KMS-11 (cell line): ENCODE measurements around the gene CCDC200.
"Not testable (repeated sequence)": the region's sequence is repeated elsewhere in the genome, so short reads cannot be mapped to it uniquely, and the experiment has no call there.

Experiments
- H2AFZ ChIP-seq: fragments of 200-600 bp; sonication (generic); 2 replicates; pipeline ENCODE4 v1.6.1; 2016; ENCODE audit warnings: antibody characterized with exemption, mixed run types, low read depth
- H3K27ac ChIP-seq: fragments of 200-600 bp; sonication (generic); 2 replicates; pipeline ENCODE4 v1.6.1; 2016; ENCODE audit warnings: mild to moderate bottlenecking, mixed run types
- H3K27me3 ChIP-seq: fragments of 200-600 bp; sonication (generic); 2 replicates; pipeline ENCODE4 v1.6.1; 2017; ENCODE audit warnings: mild to moderate bottlenecking, low read depth, mixed run types, moderate library complexity; ENCODE audit not compliant: insufficient read depth
- H3K36me3 ChIP-seq: fragments of 200-600 bp; sonication (generic); 2 replicates; pipeline ENCODE4 v1.6.1; 2017; ENCODE audit warnings: mild to moderate bottlenecking, mixed run types; ENCODE audit not compliant: insufficient read depth
- H3K4me1 ChIP-seq: fragments of 200-600 bp; sonication (generic); 2 replicates; pipeline ENCODE4 v1.6.1; 2016; ENCODE audit warnings: mild to moderate bottlenecking, low read depth, mixed run types; ENCODE audit not compliant: poor library complexity, severe bottlenecking
- H3K4me2 ChIP-seq: fragments of 200-600 bp; sonication (generic); 2 replicates; pipeline ENCODE4 v1.7.0; 2016; ENCODE audit warnings: mild to moderate bottlenecking, mixed run types
- H3K4me3 ChIP-seq: fragments of 200-600 bp; sonication (generic); IDR thresholded peaks from 2 replicates; pipeline ENCODE4 v1.6.1; 2017; ENCODE audit warnings: low read depth, low read length, mixed read lengths; ENCODE audit not compliant: insufficient read depth
- H3K79me2 ChIP-seq: fragments of 200-600 bp; sonication (generic); 2 replicates; pipeline ENCODE4 v1.6.1; 2016; ENCODE audit warnings: low read depth, mixed run types; ENCODE audit not compliant: insufficient read depth
- H3K9ac ChIP-seq: fragments of 200-600 bp; sonication (generic); 2 replicates; pipeline ENCODE4 v1.6.1; 2016; ENCODE audit warnings: mild to moderate bottlenecking, mixed run types
- H4K20me1 ChIP-seq: fragments of 200-600 bp; sonication (generic); 2 replicates; pipeline ENCODE4 v1.6.1; 2016; ENCODE audit warnings: mild to moderate bottlenecking, mixed run types; ENCODE audit not compliant: insufficient read depth
- TF ChIP-seq, protein P1 (sequence below): fragments of 200-600 bp; sonication (generic); conservative IDR thresholded peaks from 2 replicates; pipeline ENCODE4 v1.6.1; 2017; ENCODE audit warnings: low read depth, mild to moderate bottlenecking, antibody characterized with exemption, low read length, moderate library complexity, mixed read lengths

The CCDC200 gene

DNA sequence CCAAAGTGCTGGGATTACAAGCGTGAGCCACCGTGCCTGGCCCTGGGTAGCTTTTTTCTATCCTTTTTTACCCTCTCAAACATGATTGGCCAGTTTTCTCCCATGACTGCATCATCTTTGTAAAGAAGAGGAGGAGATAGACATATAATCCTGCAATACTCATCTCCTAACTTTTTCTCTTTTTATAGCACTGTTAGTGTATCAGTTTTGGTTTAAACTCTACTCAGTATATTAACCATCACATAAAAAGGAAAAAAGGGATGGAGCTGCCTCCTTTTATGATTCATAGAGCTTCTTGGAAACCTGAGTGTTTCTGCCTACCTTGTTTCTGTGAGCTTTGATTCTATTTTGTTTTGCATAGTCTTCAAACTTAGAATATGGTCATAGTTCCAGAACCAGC is 28.8 kb downstream of the CCDC200 start:
- H3K4me2 ChIP-seq = no peak overlapping the region
- no peaks in the 10 kb centered on the region for H3K79me2 ChIP-seq
- no peaks in the 10 kb centered on the region for H4K20me1 ChIP-seq
- no peak overlapping the region for H2AFZ ChIP-seq
- no peaks in the 10 kb centered on the region for H3K27me3 ChIP-seq
- H3K27ac ChIP-seq = no peak overlapping the region
- H3K36me3 ChIP-seq = no peaks in the 10 kb centered on the region
- no peaks in the 10 kb centered on the region for H3K4me1 ChIP-seq
- H3K9ac ChIP-seq = no peak overlapping the region
- H3K4me3 ChIP-seq = no peak overlapping the region
- TF ChIP-seq, protein P1, sequence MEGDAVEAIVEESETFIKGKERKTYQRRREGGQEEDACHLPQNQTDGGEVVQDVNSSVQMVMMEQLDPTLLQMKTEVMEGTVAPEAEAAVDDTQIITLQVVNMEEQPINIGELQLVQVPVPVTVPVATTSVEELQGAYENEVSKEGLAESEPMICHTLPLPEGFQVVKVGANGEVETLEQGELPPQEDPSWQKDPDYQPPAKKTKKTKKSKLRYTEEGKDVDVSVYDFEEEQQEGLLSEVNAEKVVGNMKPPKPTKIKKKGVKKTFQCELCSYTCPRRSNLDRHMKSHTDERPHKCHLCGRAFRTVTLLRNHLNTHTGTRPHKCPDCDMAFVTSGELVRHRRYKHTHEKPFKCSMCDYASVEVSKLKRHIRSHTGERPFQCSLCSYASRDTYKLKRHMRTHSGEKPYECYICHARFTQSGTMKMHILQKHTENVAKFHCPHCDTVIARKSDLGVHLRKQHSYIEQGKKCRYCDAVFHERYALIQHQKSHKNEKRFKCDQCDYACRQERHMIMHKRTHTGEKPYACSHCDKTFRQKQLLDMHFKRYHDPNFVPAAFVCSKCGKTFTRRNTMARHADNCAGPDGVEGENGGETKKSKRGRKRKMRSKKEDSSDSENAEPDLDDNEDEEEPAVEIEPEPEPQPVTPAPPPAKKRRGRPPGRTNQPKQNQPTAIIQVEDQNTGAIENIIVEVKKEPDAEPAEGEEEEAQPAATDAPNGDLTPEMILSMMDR = no peak

DNA sequence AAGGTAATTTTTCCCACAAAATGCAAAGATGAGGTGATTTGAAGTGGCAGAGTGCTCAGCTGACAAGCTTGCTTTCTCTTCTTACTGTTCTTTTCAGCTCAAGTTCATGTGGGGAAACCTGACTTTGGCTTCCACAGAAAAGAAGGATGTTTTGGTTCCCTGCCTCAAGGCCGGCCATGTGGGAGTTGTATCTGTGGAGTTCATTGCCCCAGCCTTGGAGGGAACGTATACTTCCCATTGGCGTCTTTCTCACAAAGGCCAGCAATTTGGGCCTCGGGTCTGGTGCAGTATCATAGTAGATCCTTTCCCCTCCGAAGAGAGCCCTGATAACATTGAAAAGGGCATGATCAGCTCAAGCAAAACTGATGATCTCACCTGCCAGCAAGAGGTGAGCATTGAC is 35.2 kb downstream of the CCDC200 start:
- Histone ChIP-seq H3K4me3 (no peak overlapping the region), H3K79me2 (no peaks in the 10 kb centered on the region), H3K4me2 (no peak overlapping the region), H3K36me3 (0 out of 2 replicates have a peak, but pooled peaks cover 6% of the 10 kb centered on the region), H3K27me3 (no peaks in the 10 kb centered on the region), H3K9ac (no peak overlapping the region), H2AFZ (no peak overlapping the region), H4K20me1 (no peaks in the 10 kb centered on the region), H3K27ac (no peak overlapping the region), H3K4me1 (no peaks in the 10 kb centered on the region)
- TF ChIP-seq, protein P1 = no peak

DNA sequence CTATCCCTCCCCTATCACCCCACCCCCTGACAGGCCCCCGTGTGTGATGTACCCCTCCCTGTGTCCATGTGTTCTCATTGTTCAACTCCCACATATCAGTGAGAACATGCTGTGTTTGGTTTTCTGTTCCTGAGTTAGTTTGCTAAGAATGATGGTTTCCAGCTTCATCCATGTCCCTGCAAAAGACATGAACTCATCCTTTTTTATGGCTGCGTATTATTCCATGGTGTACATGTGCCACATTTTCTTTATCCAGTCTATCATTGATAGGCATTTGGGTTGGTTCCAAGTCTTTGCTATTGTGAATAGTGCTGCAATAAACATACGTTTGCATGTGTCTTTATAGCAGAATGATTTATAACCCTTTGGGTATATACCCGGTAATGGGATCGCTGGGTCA is 41.8 kb downstream of the CCDC200 start:
- not testable (repeated sequence) for H3K36me3 ChIP-seq, H3K79me2 ChIP-seq, H3K27me3 ChIP-seq, H4K20me1 ChIP-seq, H3K9ac ChIP-seq, H3K4me2 ChIP-seq, H3K4me1 ChIP-seq, H3K27ac ChIP-seq, H3K4me3 ChIP-seq, H2AFZ ChIP-seq

DNA sequence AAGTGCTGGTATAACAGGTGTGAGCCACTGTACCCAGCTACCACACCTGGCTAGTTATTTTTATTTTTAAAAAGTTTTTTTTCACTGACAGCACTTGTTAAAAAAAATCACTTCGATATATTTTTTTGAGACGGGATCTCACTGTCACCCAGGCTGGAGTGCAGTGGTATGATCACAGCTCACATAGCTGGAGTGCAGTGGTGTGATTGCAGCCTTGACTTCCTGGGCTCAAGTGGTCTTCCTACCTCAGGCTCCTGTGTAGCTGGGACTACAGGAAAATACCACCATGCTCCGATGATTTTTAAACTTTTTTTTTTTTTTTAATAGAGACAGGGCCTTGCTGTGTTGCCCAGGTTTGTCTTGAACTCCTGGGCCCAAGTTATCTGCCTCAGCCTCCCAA is 44.5 kb downstream of the CCDC200 start:
- no peaks in the 10 kb centered on the region for H3K36me3 ChIP-seq
- H3K4me3 ChIP-seq = no peak overlapping the region
- no peaks in the 10 kb centered on the region for H3K27me3 ChIP-seq
- H3K4me1 ChIP-seq = no peaks in the 10 kb centered on the region
- no peaks in the 10 kb centered on the region for H3K79me2 ChIP-seq
- H3K9ac ChIP-seq = no peak overlapping the region
- H3K27ac ChIP-seq = no peak overlapping the region
- TF ChIP-seq, protein P1 = no peak
- H4K20me1 ChIP-seq = no peaks in the 10 kb centered on the region
- no peak overlapping the region for H2AFZ ChIP-seq
- no peak overlapping the region for H3K4me2 ChIP-seq

DNA sequence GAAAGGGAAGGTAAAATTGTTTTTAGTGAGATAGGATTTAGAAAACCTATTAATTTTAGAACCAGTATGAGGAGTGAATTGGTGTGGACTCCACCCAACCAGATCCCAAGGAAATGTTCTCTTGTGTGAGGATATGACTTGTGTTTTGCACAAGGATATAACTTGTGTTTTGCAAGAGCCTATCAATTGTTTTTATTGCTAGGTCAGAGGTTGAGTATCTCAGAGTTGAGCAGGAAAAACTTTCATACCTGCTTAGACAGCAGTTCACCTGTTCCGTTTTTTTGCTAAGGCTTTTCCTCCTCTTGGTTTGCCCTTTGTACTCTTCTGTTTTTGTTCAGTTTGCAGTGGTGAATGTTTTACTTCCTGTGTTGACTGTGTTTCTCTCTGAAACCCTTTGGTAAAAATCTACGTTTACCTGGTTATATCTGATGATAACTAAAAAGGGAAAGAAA is 52.3 kb downstream of the CCDC200 start:
- Histone ChIP-seq H3K27ac (peak overlapping the region; percentile 13; the same call in 1 of the 2 replicates), H3K4me2 (no peak overlapping the region; the same call in 1 of the 2 replicates), H3K4me3 (no peak overlapping the region), H3K4me1 (peaks cover 31% of the 10 kb centered on the region), H3K36me3 (no peaks in the 10 kb centered on the region), H2AFZ (no peak overlapping the region), H3K9ac (no peak overlapping the region), H4K20me1 (no peaks in the 10 kb centered on the region), H3K27me3 (no peaks in the 10 kb centered on the region), H3K79me2 (peaks cover 27% of the 10 kb centered on the region; the same call in 1 of the 2 replicates)
- TF ChIP-seq, protein P1 = no peak
